ENCODE measurements around the gene CDH23.

Gene CDH23

GRCh38 chr10:71798308-71798624 is 401.5 kb downstream of the CDH23 start:
- no peak overlapping the region for H3K23ac ChIP-seq (ENCODE audit: low read length)
- no peak overlapping the region for H2AK5ac ChIP-seq (ENCODE audit: low read length)
- WGBS (ENCODE audit: extremely low coverage, insufficient coverage, insufficient read length), result no CpG with 5 or more reads among the region's 6 CpGs
- H2BK120ac ChIP-seq (ENCODE audit: insufficient read depth, low read length, poor library complexity), result no peak overlapping the region
- H2BK5ac ChIP-seq (ENCODE audit: low read depth, low read length, poor library complexity), result no peak overlapping the region
- no peaks in the 10 kb centered on the region for H3K79me1 ChIP-seq (ENCODE audit: low read length)
- H2AFZ ChIP-seq (ENCODE audit: insufficient read depth, low read length, poor library complexity), result no peak overlapping the region
- H3K79me2 ChIP-seq (ENCODE audit: control insufficient read depth, insufficient read depth, low read length, poor library complexity), result no peaks in the 10 kb centered on the region
- H3K4ac ChIP-seq (ENCODE audit: low read depth, low read length), result no peak overlapping the region
- H4K91ac ChIP-seq (ENCODE audit: low read depth, low read length), result no peak overlapping the region
- no peak overlapping the region for H4K12ac ChIP-seq (ENCODE audit: low read depth, low read length)
- H3K9me3 ChIP-seq (ENCODE audit: insufficient read depth, low read depth, low read length), result no peaks in the 10 kb centered on the region
- no peak overlapping the region for H3K4me2 ChIP-seq (ENCODE audit: low read length)
- no peak for DNase-seq
- H3K27ac ChIP-seq (ENCODE audit: low read depth, low read length), result no peak overlapping the region
- no peaks in the 10 kb centered on the region for H3K36me3 ChIP-seq (ENCODE audit: control insufficient read depth in 1 of 2, insufficient read depth in 2 of 2, low read length in 2 of 2)
- H3K9ac ChIP-seq (ENCODE audit: low read length), result no peak overlapping the region
- H3K27me3 ChIP-seq (ENCODE audit: insufficient read depth, low read length), result no peaks in the 10 kb centered on the region
- no peak overlapping the region for H3K14ac ChIP-seq (ENCODE audit: low read length)
- H2BK12ac ChIP-seq (ENCODE audit: low read length), result no peak overlapping the region
- H4K8ac ChIP-seq (ENCODE audit: low read depth, low read length), result no peak overlapping the region
- no peak overlapping the region for H3K18ac ChIP-seq (ENCODE audit: low read length)
- no peak overlapping the region for H3K4me3 ChIP-seq (ENCODE audit: low read depth, low read length)
- no peaks in the 10 kb centered on the region for H3K4me1 ChIP-seq (ENCODE audit: control insufficient read depth in 1 of 2, insufficient read depth in 2 of 2, low read length in 2 of 2)

GRCh38 chr10:71799112-71799511 is 402.4 kb downstream of the CDH23 start:
- Histone ChIP-seq H2BK12ac (ENCODE audit: low read length) (no peak overlapping the region), H3K9ac (ENCODE audit: low read length) (no peak overlapping the region), H3K4me3 (ENCODE audit: low read depth, low read length) (no peak overlapping the region), H3K79me1 (ENCODE audit: low read length) (no peaks in the 10 kb centered on the region), H3K18ac (ENCODE audit: low read length) (no peak overlapping the region), H3K27me3 (ENCODE audit: insufficient read depth, low read length) (no peaks in the 10 kb centered on the region), H3K4me1 (ENCODE audit: control insufficient read depth in 1 of 2, insufficient read depth in 2 of 2, low read length in 2 of 2) (no peaks in the 10 kb centered on the region), H3K79me2 (ENCODE audit: control insufficient read depth, insufficient read depth, low read length, poor library complexity) (no peaks in the 10 kb centered on the region), H3K4ac (ENCODE audit: low read depth, low read length) (no peak overlapping the region), H2BK120ac (ENCODE audit: insufficient read depth, low read length, poor library complexity) (no peak overlapping the region), H4K91ac (ENCODE audit: low read depth, low read length) (no peak overlapping the region), H3K14ac (ENCODE audit: low read length) (no peak overlapping the region), H3K27ac (ENCODE audit: low read depth, low read length) (no peak overlapping the region), H3K36me3 (ENCODE audit: control insufficient read depth in 1 of 2, insufficient read depth in 2 of 2, low read length in 2 of 2) (no peaks in the 10 kb centered on the region), H4K12ac (ENCODE audit: low read depth, low read length) (no peak overlapping the region), H3K23ac (ENCODE audit: low read length) (no peak overlapping the region), H2AK5ac (ENCODE audit: low read length) (no peak overlapping the region), H3K9me3 (ENCODE audit: insufficient read depth, low read depth, low read length) (no peaks in the 10 kb centered on the region), H2BK5ac (ENCODE audit: low read depth, low read length, poor library complexity) (no peak overlapping the region), H2AFZ (ENCODE audit: insufficient read depth, low read length, poor library complexity) (no peak overlapping the region), H3K4me2 (ENCODE audit: low read length) (no peak overlapping the region), H4K8ac (ENCODE audit: low read depth, low read length) (no peak overlapping the region)
- DNase-seq, result no peak
- no CpG with 5 or more reads among the region's 10 CpGs for WGBS (ENCODE audit: extremely low coverage, insufficient coverage, insufficient read length)

GRCh38 chr10:71799608-71800453 is 403.1 kb downstream of the CDH23 start:
- Histone ChIP-seq H3K9me3 (ENCODE audit: insufficient read depth, low read depth, low read length) (no peaks in the 10 kb centered on the region), H3K27me3 (ENCODE audit: insufficient read depth, low read length) (no peaks in the 10 kb centered on the region), H3K79me1 (ENCODE audit: low read length) (no peaks in the 10 kb centered on the region), H4K91ac (ENCODE audit: low read depth, low read length) (no peak overlapping the region), H3K4me3 (ENCODE audit: low read depth, low read length) (no peak overlapping the region), H3K18ac (ENCODE audit: low read length) (no peak overlapping the region), H3K9ac (ENCODE audit: low read length) (no peak overlapping the region), H3K4me1 (ENCODE audit: control insufficient read depth in 1 of 2, insufficient read depth in 2 of 2, low read length in 2 of 2) (no peaks in the 10 kb centered on the region), H4K12ac (ENCODE audit: low read depth, low read length) (no peak overlapping the region), H3K23ac (ENCODE audit: low read length) (no peak overlapping the region), H4K8ac (ENCODE audit: low read depth, low read length) (no peak overlapping the region), H3K79me2 (ENCODE audit: control insufficient read depth, insufficient read depth, low read length, poor library complexity) (no peaks in the 10 kb centered on the region), H3K36me3 (ENCODE audit: control insufficient read depth in 1 of 2, insufficient read depth in 2 of 2, low read length in 2 of 2) (no peaks in the 10 kb centered on the region), H3K14ac (ENCODE audit: low read length) (no peak overlapping the region), H2BK12ac (ENCODE audit: low read length) (no peak overlapping the region), H3K27ac (ENCODE audit: low read depth, low read length) (no peak overlapping the region), H2BK5ac (ENCODE audit: low read depth, low read length, poor library complexity) (no peak overlapping the region), H2AFZ (ENCODE audit: insufficient read depth, low read length, poor library complexity) (no peak overlapping the region), H3K4ac (ENCODE audit: low read depth, low read length) (no peak overlapping the region), H3K4me2 (ENCODE audit: low read length) (no peak overlapping the region), H2AK5ac (ENCODE audit: low read length) (no peak overlapping the region), H2BK120ac (ENCODE audit: insufficient read depth, low read length, poor library complexity) (no peak overlapping the region)
- DNase-seq, result no peak
- WGBS (ENCODE audit: extremely low coverage, insufficient coverage, insufficient read length), result no CpG with 5 or more reads among the region's 3 CpGs

GRCh38 chr10:71801361-71801760 is 404.6 kb downstream of the CDH23 start:
- no peak overlapping the region for H4K12ac ChIP-seq (ENCODE audit: low read depth, low read length)
- H4K91ac ChIP-seq (ENCODE audit: low read depth, low read length), result no peak overlapping the region
- no peak overlapping the region for H3K9ac ChIP-seq (ENCODE audit: low read length)
- H2AFZ ChIP-seq (ENCODE audit: insufficient read depth, low read length, poor library complexity), result no peak overlapping the region
- no peak overlapping the region for H2BK5ac ChIP-seq (ENCODE audit: low read depth, low read length, poor library complexity)
- H2BK120ac ChIP-seq (ENCODE audit: insufficient read depth, low read length, poor library complexity), result no peak overlapping the region
- no peaks in the 10 kb centered on the region for H3K79me1 ChIP-seq (ENCODE audit: low read length)
- no peak overlapping the region for H2BK12ac ChIP-seq (ENCODE audit: low read length)
- H3K27ac ChIP-seq (ENCODE audit: low read depth, low read length), result no peak overlapping the region
- peaks cover 2% of the 10 kb centered on the region for H3K9me3 ChIP-seq (ENCODE audit: insufficient read depth, low read depth, low read length)
- H3K23ac ChIP-seq (ENCODE audit: low read length), result no peak overlapping the region
- H3K4me1 ChIP-seq (ENCODE audit: control insufficient read depth in 1 of 2, insufficient read depth in 2 of 2, low read length in 2 of 2), result no peaks in the 10 kb centered on the region
- no peak overlapping the region for H3K4me2 ChIP-seq (ENCODE audit: low read length)
- H3K18ac ChIP-seq (ENCODE audit: low read length), result no peak overlapping the region
- H3K79me2 ChIP-seq (ENCODE audit: control insufficient read depth, insufficient read depth, low read length, poor library complexity), result no peaks in the 10 kb centered on the region
- H4K8ac ChIP-seq (ENCODE audit: low read depth, low read length), result no peak overlapping the region
- H3K4me3 ChIP-seq (ENCODE audit: low read depth, low read length), result no peak overlapping the region
- no peak overlapping the region for H3K4ac ChIP-seq (ENCODE audit: low read depth, low read length)
- WGBS (ENCODE audit: extremely low coverage, insufficient coverage, insufficient read length), result no CpG with 5 or more reads among the region's 9 CpGs
- no peak for DNase-seq
- no peak overlapping the region for H2AK5ac ChIP-seq (ENCODE audit: low read length)
- no peaks in the 10 kb centered on the region for H3K27me3 ChIP-seq (ENCODE audit: insufficient read depth, low read length)
- no peak overlapping the region for H3K14ac ChIP-seq (ENCODE audit: low read length)
- no peaks in the 10 kb centered on the region for H3K36me3 ChIP-seq (ENCODE audit: control insufficient read depth in 1 of 2, insufficient read depth in 2 of 2, low read length in 2 of 2)
